Superior temporal gyrus (tissue), 1 donor: ENCODE data around the gene MYL1.

Source experiments
- DNase-seq: peaks from one replicate; pipeline ENCODE4 v3.0.0-alpha.2; 2016; ENCODE audit errors: extremely low spot score

Gene MYL1

GRCh38 chr2:210267698-210268097, 47.3 kb downstream of the MYL1 start:
- no peak for DNase-seq

- DNase-seq: no peak
These were observed 50.7 kb downstream of the MYL1 start for GRCh38 chr2:210264282-210264681.

GRCh38 chr2:210263841-210264240, 51.1 kb downstream of the MYL1 start:
- DNase-seq: no peak

DNA sequence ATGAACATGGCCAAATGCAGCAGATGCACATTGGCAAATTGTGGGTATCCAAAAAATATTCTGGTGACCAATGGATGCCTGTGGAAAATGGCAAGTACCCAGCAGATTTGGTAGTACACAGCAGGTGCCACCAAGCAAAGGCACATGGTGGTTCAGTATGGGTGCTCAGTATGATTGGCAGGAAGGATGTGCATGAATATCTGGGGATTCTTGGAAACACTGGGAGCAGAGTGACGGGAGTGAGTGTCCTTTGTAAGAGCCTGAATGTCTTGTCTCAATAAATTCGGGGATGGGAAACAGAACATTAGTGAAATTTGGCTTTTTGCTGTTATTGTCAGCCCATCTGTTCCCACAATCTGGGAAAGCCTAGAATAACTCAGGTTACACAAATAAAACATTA, 52.9 kb downstream of the MYL1 start:
- no peak for DNase-seq

DNA sequence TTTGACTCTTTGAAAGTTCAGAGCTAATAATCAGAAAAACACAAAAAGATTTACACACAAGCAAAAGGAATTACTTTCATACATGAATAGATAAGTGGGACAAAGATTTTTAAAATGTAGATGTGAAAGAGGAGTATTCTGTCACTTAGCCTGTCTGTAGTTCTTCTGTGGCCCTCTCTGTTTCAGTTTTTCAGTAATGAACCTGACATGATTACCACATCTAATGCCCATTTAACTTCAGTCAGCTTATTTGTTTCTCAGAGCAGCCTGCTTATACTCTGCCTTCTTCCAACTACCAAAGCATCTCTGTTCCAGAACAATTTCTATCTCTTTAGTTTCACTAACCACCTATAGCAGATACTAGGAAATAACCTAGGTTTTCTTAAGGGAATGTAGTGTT, 55.3 kb downstream of the MYL1 start:
- no peak for DNase-seq

- DNase-seq: no peak
These were observed 62.0 kb downstream of the MYL1 start for GRCh38 chr2:210252699-210253606.

- no peak for DNase-seq
These were observed 64.4 kb downstream of the MYL1 start for GRCh38 chr2:210250622-210251021.
